ENCODE measurements around the gene RGL1. TPM values are rescaled to one million over a fixed set of nuclear protein-coding genes. Genes with fewer than 3 reads are reported as not detected.

The RGL1 gene
- total and polyA plus RNA-seq, 2 donors (not counting 3 experiments of a cell fraction or from before 2014, with no cell fraction given), result 19.8 to 35.3 TPM

- no peaks in the 10 kb centered on the region for H3K9me3 ChIP-seq (replicated peaks; ENCODE audit: control insufficient read depth, insufficient read depth, low read length)
- no peaks in the 10 kb centered on the region for H3K9me1 ChIP-seq (replicated peaks; ENCODE audit: control insufficient read depth, extremely low read depth, insufficient read depth, low read length)
- ChIA-PET CTCF (interaction anchor here (1.0 to 1.2 kb wide), 2 partner anchors 18 to 278 kb away, joined by 3 to 4 read pairs; no protein-coding TSS in a partner anchor), POLR2A (no interaction called here)
- TF ChIP-seq POLR2A (IDR thresholded peaks at IDR 0.05; ENCODE audit: low read depth, low read length), result no peak
- no peak for TF ChIP-seq FOS (IDR thresholded peaks at IDR 0.05; ENCODE audit: borderline replicate concordance, insufficient read depth, low read length)
- no peak overlapping the region for H2AFZ ChIP-seq (ENCODE audit: low read depth, low read length)
- no peaks in the 10 kb centered on the region for H3K36me3 ChIP-seq (ENCODE audit: control insufficient read depth in 2 of 2, extremely low read depth in 1 of 2, insufficient read depth in 2 of 2, low read length in 2 of 2)
- no peaks in the 10 kb centered on the region for H3K79me2 ChIP-seq (ENCODE audit: control insufficient read depth, insufficient read depth, low read length)
- no peak overlapping the region for H3K27ac ChIP-seq (ENCODE audit: insufficient read depth, low read depth, low read length)
- DNase-seq (ENCODE audit: low read depth, low spot score) (no peak), FAIRE-seq (no peak)
- H3K27me3 ChIP-seq (ENCODE audit: control insufficient read depth in 2 of 2, insufficient read depth in 2 of 2, low read length in 2 of 2), result no peaks in the 10 kb centered on the region
- H3K4me2 ChIP-seq (ENCODE audit: insufficient read depth, low read length), result no peak overlapping the region
- H3K4me1 ChIP-seq (ENCODE audit: control insufficient read depth, extremely low read depth, insufficient read depth, low read length), result no peaks in the 10 kb centered on the region
- intact Hi-C loops (cut with micrococcal nuclease), result loop anchor here (5.0 kb wide), 1 partner anchor 289 kb away; no protein-coding TSS in a partner anchor
- H3K9ac ChIP-seq (replicated peaks; ENCODE audit: extremely low read depth, insufficient read depth, low read length), result no peak overlapping the region
- H3K4me3 ChIP-seq (replicated peaks in 1 of 3; ENCODE audit: insufficient read depth in 1 of 3, low read depth in 1 of 3, low read length in 3 of 3), result no peak overlapping the region
- dilution Hi-C loops (cut with MboI; ENCODE audit: extremely low pct_ligation_motif_present, low sequenced_read_pairs), result no loop called here
- TSS peak; percentile 15 for BruUV-seq (replicated peaks)
- H4K20me1 ChIP-seq (replicated peaks; ENCODE audit: control insufficient read depth, extremely low read depth, insufficient read depth, low read length), result no peaks in the 10 kb centered on the region
These were observed 128.7 kb downstream of the RGL1 start for GRCh38 chr1:183933528-183934179.

GRCh38 chr1:183934314-183934713 lies 129.4 kb downstream of the RGL1 start:
- FAIRE-seq (no peak), DNase-seq (ENCODE audit: low read depth, low spot score) (no peak)
- dilution Hi-C loops (cut with MboI; ENCODE audit: extremely low pct_ligation_motif_present, low sequenced_read_pairs) (no loop called here), intact Hi-C loops (cut with micrococcal nuclease) (loop anchor here (5.0 kb wide), 1 partner anchor 288 kb away; no protein-coding TSS in a partner anchor)
- no peaks in the 10 kb centered on the region for H3K36me3 ChIP-seq (ENCODE audit: control insufficient read depth in 2 of 2, extremely low read depth in 1 of 2, insufficient read depth in 2 of 2, low read length in 2 of 2)
- no peaks in the 10 kb centered on the region for H3K27me3 ChIP-seq (ENCODE audit: control insufficient read depth in 2 of 2, insufficient read depth in 2 of 2, low read length in 2 of 2)
- no peaks in the 10 kb centered on the region for H3K79me2 ChIP-seq (ENCODE audit: control insufficient read depth, insufficient read depth, low read length)
- ChIA-PET POLR2A (no interaction called here), CTCF (interaction anchor here (1.2 kb wide), 1 partner anchor 18 kb away, joined by 4 read pairs; no protein-coding TSS in a partner anchor)
- no peak for TF ChIP-seq EZH2 (IDR thresholded peaks at IDR 0.05; ENCODE audit: borderline replicate concordance, low read depth, low read length, severe bottlenecking)
- no peak for TF ChIP-seq POLR2AphosphoS5 (IDR thresholded peaks at IDR 0.05; ENCODE audit: insufficient read depth, low read depth, low read length)
- no peaks in the 10 kb centered on the region for H3K4me1 ChIP-seq (ENCODE audit: control insufficient read depth, extremely low read depth, insufficient read depth, low read length)
- H3K9ac ChIP-seq (replicated peaks; ENCODE audit: extremely low read depth, insufficient read depth, low read length), result no peak overlapping the region
- H3K4me3 ChIP-seq (replicated peaks in 1 of 3; ENCODE audit: insufficient read depth in 1 of 3, low read depth in 1 of 3, low read length in 3 of 3), result no peak overlapping the region
- H3K27ac ChIP-seq (ENCODE audit: insufficient read depth, low read depth, low read length), result no peak overlapping the region
- BruUV-seq (replicated peaks), result no TSS peak
- H3K9me1 ChIP-seq (replicated peaks; ENCODE audit: control insufficient read depth, extremely low read depth, insufficient read depth, low read length), result no peaks in the 10 kb centered on the region
- no peaks in the 10 kb centered on the region for H3K9me3 ChIP-seq (replicated peaks; ENCODE audit: control insufficient read depth, insufficient read depth, low read length)
- no peak overlapping the region for H3K4me2 ChIP-seq (ENCODE audit: insufficient read depth, low read length)
- H2AFZ ChIP-seq (ENCODE audit: low read depth, low read length), result no peak overlapping the region
- no peaks in the 10 kb centered on the region for H4K20me1 ChIP-seq (replicated peaks; ENCODE audit: control insufficient read depth, extremely low read depth, insufficient read depth, low read length)

Data from endothelial cell of umbilical vein (primary cell).